Neural crest cell (in vitro differentiated cells): ENCODE results near the gene ZSCAN23. TPM values are rescaled to one million over a fixed set of nuclear protein-coding genes. Genes with fewer than 3 reads are reported as not detected.

Experiments
- DNase-seq: peaks from one replicate; pipeline ENCODE4 v3.0.0; 2021; ENCODE audit warnings: low read depth, mixed read lengths, low spot score
- H3K27ac Mint-ChIP-seq: one replicate; pipeline ENCODE4 v1.8.0; 2021; ENCODE audit warnings: mild to moderate bottlenecking, mixed read lengths; ENCODE audit not compliant: unreplicated experiment
- H3K27me3 Mint-ChIP-seq: 2 replicates; pipeline ENCODE4 v1.8.0; 2021; ENCODE audit warnings: low read depth, mild to moderate bottlenecking, mixed read lengths
- H3K36me3 Mint-ChIP-seq: 2 replicates; pipeline ENCODE4 v1.8.0; 2021; ENCODE audit warnings: low read depth, mild to moderate bottlenecking, mixed read lengths
- H3K4me1 Mint-ChIP-seq: 2 replicates; pipeline ENCODE4 v1.8.0; 2021; ENCODE audit warnings: mixed read lengths
- H3K4me3 Mint-ChIP-seq: one replicate; pipeline ENCODE4 v1.8.0; 2021; ENCODE audit warnings: mild to moderate bottlenecking, mixed read lengths
- H3K9me3 Mint-ChIP-seq: 2 replicates; pipeline ENCODE4 v1.8.0; 2021; ENCODE audit warnings: mixed read lengths
- total RNA-seq: library from RNA; stranded (reverse); gene quantifications from 2 replicates; pipeline ENCODE4 v1.2.1, GENCODE V29; 2021
- TF ChIP-seq, protein P1 (sequence below): fragments of 200-600 bp; sonication (generic); conservative IDR thresholded peaks from 2 replicates; pipeline ENCODE4 v1.5.0; 2021; ENCODE audit warnings: antibody characterized with exemption, mild to moderate bottlenecking

The ZSCAN23 gene
- total RNA-seq, 1 donor from 2014 or later = 12.5 TPM

DNA sequence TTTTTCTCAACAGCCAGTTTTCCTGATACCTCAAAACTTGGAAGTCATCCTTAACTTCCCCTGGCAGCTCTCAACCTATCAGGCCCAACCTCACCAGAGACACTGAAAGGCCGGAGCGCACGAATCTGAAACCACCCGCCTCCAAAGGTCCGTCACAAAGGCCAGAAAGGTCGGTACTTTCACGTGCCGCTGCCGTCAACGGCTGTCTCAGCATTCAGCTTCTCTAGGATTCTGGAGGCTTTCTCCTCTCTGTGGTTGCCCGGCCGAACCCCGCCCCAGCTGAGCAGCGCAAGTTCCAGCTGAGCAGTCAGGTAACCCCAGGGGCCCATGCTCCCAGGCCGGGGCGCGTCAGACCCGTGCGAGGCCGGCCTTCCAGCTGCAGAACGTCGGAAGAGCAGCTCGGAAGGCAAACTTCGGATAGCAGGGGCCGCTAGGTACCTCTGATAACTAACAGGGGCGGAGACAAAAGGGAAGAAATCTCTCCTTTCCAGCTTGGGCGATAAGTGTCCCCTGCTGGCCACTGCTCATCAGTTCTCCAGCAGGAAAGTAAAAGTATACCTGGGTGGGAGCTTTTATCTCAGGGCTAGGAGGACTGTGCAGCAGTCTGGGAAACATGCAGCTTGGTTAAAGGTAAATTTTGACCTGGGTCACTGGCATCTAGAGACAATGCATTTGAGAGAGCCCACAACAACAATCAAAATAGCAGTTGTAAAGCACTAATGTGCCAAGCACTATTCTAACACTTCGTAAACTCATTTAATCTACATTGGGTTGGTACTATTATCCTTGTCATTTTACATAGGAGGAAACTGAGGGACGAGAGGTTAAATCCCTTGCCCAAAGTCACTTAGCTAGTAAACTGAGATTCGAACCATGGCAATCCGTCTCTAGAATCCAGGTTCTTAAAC is 59.8 kb downstream of the ZSCAN23 start:
- TF ChIP-seq, protein P1, sequence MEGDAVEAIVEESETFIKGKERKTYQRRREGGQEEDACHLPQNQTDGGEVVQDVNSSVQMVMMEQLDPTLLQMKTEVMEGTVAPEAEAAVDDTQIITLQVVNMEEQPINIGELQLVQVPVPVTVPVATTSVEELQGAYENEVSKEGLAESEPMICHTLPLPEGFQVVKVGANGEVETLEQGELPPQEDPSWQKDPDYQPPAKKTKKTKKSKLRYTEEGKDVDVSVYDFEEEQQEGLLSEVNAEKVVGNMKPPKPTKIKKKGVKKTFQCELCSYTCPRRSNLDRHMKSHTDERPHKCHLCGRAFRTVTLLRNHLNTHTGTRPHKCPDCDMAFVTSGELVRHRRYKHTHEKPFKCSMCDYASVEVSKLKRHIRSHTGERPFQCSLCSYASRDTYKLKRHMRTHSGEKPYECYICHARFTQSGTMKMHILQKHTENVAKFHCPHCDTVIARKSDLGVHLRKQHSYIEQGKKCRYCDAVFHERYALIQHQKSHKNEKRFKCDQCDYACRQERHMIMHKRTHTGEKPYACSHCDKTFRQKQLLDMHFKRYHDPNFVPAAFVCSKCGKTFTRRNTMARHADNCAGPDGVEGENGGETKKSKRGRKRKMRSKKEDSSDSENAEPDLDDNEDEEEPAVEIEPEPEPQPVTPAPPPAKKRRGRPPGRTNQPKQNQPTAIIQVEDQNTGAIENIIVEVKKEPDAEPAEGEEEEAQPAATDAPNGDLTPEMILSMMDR = peak; percentile 71
- Mint-ChIP-seq H3K36me3 (peaks cover 44% of the 10 kb centered on the region), H3K9me3 (no peaks in the 10 kb centered on the region)

More for the DNA sequence above, 59.8 kb downstream of the ZSCAN23 start:
- Mint-ChIP-seq H3K27me3 (no peaks in the 10 kb centered on the region), H3K27ac (peak overlapping the region; percentile 96), H3K4me1 (peaks cover 28% of the 10 kb centered on the region), H3K4me3 (peak overlapping the region; percentile 87)
- peak; percentile 58 for DNase-seq

Other genes starting within 250 kb of the ZSCAN23 start
- gene ZSCAN9, start 218.2 kb downstream of the ZSCAN23 start, total RNA-seq = 30.3 and 31.4 TPM in 2 replicates
- gene ZKSCAN4, start 191.2 kb downstream of the ZSCAN23 start, total RNA-seq = 7.9 and 8.1 TPM in 2 replicates
- gene NKAPL, start 184.2 kb downstream of the ZSCAN23 start, total RNA-seq = not detected in 2 replicates
- 15.0 and 19.8 TPM in 2 replicates for gene ZSCAN26, start 176.3 kb downstream of the ZSCAN23 start, total RNA-seq
- gene PGBD1, start 161.9 kb downstream of the ZSCAN23 start, total RNA-seq = 13.6 and 14.4 TPM in 2 replicates
- gene ZSCAN31, start 107.3 kb downstream of the ZSCAN23 start, total RNA-seq = 5.7 and 6.7 TPM in 2 replicates
- 11.5 and 12.1 TPM in 2 replicates for gene ZKSCAN3, start 93.5 kb downstream of the ZSCAN23 start, total RNA-seq
- gene ZSCAN12, start 43.7 kb downstream of the ZSCAN23 start, total RNA-seq = 16.6 and 18.0 TPM in 2 replicates
- not detected in 2 replicates for gene GPX6, start 72.3 kb upstream of the ZSCAN23 start, total RNA-seq
- gene GPX5, start 82.4 kb upstream of the ZSCAN23 start, total RNA-seq = not detected in 2 replicates